H7 (cell line): ENCODE data around the gene HMCN2. TPM values are rescaled to one million over a fixed set of nuclear protein-coding genes. Genes with fewer than 3 reads are reported as not detected.
A peak's percentile ranks its signal among the peaks of the same experiment; 100 is the strongest.

Experiments used
- DNase-seq: peaks from one replicate; pipeline ENCODE4 v3.0.0; 2012
- H3K27me3 ChIP-seq: 2 replicates; pipeline ENCODE4 v1.6.0; 2011; ENCODE audit warnings: mild to moderate bottlenecking, low read length; ENCODE audit not compliant: control insufficient read depth, insufficient read depth
- H3K36me3 ChIP-seq: replicated peaks from 2 replicates; pipeline ENCODE4 v1.5.1; 2011; ENCODE audit warnings: low read length; ENCODE audit not compliant: control insufficient read depth, insufficient read depth
- H3K4me3 ChIP-seq: 2 replicates; pipeline ENCODE4 v1.5.1; 2011; ENCODE audit warnings: low read depth, mild to moderate bottlenecking, control low read depth, low read length, moderate library complexity; ENCODE audit not compliant: insufficient read depth
- total RNA-seq: library from RNA; depleted of rRNA; stranded (reverse); fragments of >200 nt; shearing (Covaris generic); gene quantifications from 2 replicates; pipeline ENCODE4 v1.2.3, GENCODE V29; 2014

Gene HMCN2
- total RNA-seq, 1 experiment from 2014 or later = 2.3 TPM

DNA sequence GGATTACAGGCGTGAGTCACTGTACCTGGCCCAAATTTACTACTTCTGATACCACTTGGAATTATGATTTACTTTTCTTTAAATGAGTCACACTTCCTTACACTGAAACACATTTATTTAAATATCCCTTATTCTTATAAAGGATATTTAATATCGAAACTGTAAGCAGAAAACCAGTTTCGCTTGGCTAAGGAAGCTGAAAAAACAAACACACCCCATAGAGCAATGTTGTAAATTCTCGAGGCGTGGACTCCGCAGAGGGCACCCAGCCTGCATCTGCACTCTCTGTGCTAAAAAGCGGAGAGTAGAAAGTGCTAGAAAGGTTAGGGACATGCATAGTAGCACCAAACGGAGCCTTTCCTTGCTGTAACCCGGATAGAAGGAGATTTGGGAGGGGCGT, 86.5 kb downstream of the HMCN2 start:
- no peak overlapping the region for H3K4me3 ChIP-seq
- DNase-seq = no peak
- no peaks in the 10 kb centered on the region for H3K36me3 ChIP-seq
- H3K27me3 ChIP-seq = no peaks in the 10 kb centered on the region

DNA sequence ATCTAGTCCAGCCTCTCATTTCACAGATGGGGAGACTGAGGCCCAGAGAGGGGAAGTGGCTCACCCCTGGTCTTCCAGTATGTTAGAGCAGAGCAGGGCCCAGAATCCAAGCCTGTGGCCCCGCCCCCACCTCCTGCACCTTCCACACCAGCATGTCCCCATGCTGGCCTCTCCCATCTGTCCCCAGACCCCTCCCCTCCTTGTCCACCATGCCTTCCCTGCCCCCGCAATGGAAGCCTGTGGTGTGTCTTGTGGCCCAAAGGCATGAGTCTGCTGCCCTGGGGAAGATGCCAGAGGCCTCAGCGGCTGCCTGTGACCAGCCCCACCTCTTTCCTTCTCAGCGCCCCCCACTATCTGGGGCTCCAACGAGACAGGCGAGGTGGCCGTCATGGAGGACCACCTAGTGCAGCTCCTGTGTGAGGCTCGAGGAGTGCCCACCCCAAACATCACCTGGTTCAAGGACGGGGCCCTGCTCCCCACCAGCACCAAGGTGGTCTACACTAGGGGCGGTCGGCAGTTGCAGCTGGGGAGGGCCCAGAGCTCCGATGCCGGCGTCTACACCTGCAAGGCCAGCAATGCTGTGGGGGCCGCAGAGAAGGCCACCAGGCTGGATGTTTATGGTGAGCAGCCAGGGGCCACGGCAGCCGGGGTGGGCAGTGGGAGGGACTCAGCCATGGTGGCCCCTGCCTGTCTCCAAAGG, 87.2 kb downstream of the HMCN2 start:
- Histone ChIP-seq H3K27me3 (no peaks in the 10 kb centered on the region), H3K4me3 (no peak overlapping the region), H3K36me3 (no peaks in the 10 kb centered on the region)
- no peak for DNase-seq

DNA sequence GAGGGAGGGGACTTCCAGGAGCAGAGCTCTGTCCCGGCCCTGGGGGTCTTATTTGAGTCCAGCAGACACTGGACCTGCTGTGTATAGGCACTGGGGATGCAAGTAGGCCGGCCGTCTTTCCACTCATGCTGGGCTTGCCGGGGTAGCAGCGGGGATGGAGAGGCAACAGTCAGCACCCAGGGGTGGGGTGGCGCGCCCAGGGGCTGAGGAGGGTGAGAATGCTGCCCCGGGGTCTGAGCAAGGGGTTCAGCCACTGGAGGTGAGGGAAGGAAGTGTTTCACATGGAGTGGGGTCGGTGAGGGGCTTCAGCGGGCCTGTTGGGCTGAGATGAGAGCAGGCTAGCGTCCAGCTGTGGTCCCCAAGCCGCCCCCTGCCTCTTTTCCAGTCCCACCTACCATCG, 88.8 kb downstream of the HMCN2 start:
- Histone ChIP-seq H3K36me3 (no peaks in the 10 kb centered on the region), H3K27me3 (no peaks in the 10 kb centered on the region), H3K4me3 (no peak overlapping the region)
- DNase-seq = no peak

DNA sequence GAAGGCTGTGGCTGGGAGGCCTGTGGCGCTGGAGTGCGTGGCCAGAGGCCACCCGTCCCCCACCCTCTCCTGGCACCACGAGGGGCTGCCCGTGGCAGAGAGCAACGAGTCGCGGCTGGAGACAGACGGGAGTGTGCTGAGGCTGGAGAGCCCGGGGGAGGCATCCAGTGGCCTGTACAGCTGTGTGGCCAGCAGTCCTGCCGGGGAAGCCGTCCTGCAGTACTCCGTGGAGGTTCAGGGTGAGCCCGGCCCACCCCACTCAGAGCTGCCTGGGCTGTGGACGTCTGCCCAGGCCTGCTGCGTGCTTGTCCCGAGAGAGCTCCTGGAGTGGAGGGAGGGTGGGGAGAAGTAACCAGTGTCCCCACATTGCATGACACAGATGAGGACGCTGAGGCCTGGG, 89.2 kb downstream of the HMCN2 start:
- Histone ChIP-seq H3K27me3 (no peaks in the 10 kb centered on the region), H3K36me3 (no peaks in the 10 kb centered on the region), H3K4me3 (no peak overlapping the region)
- DNase-seq = no peak

DNA sequence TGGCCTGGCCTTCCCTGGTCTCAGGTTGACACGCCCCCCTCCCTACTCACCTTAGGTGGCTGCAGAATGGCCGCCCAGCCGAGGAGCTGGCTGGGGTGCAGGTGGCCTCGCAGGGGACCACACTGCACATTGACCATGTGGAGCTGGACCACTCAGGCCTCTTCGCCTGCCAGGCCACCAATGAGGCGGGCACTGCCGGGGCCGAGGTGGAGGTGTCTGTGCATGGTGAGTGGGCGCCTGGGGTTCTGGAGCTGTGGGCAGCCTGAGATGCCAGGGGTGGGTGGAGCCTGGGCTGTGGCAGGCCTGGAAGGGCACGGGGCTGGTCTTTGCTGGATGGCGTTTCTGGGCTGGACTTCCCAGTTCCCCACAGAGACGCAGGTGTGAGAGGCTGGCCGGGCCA, 90.5 kb downstream of the HMCN2 start:
- DNase-seq = no peak
- Histone ChIP-seq H3K4me3 (no peak overlapping the region), H3K27me3 (no peaks in the 10 kb centered on the region), H3K36me3 (no peaks in the 10 kb centered on the region)

DNA sequence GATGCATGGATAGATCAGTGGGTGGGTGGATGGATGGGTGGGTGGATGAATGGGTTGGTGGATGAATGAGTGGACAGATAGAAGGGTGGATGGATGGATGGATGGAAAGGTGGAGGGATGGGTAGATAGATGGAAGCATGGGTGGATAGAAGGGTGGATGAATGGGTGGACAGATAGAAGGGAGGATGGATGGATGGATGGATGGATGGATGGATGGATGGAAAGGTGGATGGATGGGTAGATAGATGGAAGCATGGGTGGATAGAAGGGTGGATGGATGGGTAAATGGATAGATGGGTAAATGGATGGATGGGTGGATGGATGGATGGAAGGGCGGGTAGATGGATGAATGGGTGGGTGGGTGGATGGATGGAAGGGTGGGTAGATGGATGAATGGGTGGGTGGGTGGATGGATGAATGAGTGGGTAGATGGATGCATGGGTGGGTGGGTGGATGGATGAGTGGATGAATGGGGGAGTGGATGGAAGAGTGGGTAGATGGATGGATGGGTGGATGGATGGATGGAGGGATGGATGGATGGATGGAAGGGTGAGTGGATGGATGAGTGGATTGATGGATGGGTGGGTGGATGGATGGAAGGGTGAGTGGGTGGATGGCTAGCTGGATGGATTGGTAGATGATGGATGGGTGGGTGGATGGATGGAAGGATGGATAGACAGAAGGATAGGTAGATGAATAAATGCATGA, 91.5 kb downstream of the HMCN2 start:
- H3K4me3 ChIP-seq = no peak overlapping the region
- H3K36me3 ChIP-seq = no peaks in the 10 kb centered on the region
- H3K27me3 ChIP-seq = no peaks in the 10 kb centered on the region
- DNase-seq = no peak

DNA sequence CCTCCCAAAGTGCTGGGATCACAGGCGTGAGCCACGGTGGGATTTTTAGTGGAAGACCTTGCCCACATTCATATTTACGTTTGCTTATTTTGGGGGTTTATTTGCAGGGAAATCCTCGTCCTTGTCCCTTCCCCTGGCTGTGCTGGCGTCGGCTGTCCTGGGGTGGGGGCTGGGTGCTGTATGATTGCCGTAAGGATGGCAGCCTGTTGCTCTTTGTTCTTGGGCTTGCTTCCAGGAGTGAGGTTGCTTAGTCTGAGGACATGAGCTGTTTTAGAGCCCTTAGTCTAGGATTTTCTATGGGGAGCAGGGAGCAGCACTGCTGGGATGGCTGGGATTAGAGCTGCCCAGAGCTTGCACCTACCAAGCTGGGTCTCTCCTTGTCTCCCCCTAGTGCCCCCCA, 93.4 kb downstream of the HMCN2 start:
- no peak overlapping the region for H3K4me3 ChIP-seq
- no peak for DNase-seq

DNA sequence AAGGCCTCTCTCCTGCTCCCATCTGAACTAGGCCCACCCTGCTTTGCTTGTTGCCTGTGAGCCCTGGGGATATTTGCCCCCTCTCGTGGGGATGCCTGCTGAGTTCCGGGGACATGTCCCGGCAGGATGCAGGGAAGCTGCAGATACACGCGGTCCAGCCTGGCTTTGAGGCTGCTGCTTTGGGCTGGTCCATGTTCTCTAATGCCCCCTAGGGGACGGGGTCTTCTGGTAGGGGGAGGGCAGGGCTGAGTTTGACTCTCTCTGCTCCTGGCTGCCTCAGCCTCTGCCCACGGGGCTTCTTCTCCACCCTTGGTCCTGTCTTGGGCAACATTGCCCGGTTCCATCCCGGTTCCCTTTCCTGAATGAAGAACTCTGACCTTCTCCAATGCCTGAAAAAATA, 94.3 kb downstream of the HMCN2 start:
- no peak overlapping the region for H3K4me3 ChIP-seq
- peak; percentile 85 for DNase-seq
- no peaks in the 10 kb centered on the region for H3K36me3 ChIP-seq
- H3K27me3 ChIP-seq = no peaks in the 10 kb centered on the region

More for the DNA sequence above, 93.4 kb downstream of the HMCN2 start:
- Histone ChIP-seq H3K36me3 (no peaks in the 10 kb centered on the region), H3K27me3 (no peaks in the 10 kb centered on the region)

DNA sequence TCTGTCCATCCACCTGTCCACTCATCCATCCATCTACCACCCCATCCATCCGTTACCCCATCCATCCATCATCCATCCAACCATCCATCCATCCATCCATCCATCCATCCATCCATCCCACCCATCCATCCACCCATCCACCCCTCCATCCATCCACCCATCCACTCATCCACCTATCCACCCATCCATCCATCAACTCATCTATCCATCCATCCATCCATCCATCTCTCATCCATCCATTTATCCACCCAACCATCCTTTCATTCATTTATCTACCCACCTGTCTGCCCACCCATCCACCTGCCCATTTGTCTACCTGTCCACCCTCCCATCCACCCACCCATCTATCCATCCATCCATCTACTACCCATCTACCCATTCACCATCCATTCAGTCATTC, 95.1 kb downstream of the HMCN2 start:
- Histone ChIP-seq H3K36me3 (no peaks in the 10 kb centered on the region), H3K27me3 (no peaks in the 10 kb centered on the region), H3K4me3 (no peak overlapping the region)
- DNase-seq = no peak

DNA sequence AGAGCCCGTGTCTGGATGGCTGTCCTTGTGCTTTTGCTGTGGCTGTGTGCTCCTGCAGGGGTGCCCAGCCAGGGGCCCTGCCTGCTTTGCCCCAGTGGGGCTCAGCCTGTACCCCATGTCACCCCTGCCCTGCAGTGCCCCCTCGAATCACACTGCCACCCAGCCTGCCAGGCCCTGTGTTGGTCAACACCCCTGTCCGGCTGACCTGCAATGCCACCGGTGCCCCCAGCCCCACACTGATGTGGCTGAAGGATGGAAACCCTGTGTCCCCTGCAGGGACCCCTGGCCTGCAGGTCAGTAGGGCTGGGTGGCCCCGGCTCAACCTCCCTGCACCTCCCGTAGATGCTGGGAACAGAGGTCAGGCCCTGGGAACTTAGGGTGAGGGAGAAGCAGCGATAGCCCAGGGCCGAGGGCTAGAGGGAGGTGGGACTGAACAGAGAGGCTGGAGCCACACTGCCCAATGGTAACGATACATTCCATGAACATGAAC, 96.4 kb downstream of the HMCN2 start:
- Histone ChIP-seq H3K27me3 (no peaks in the 10 kb centered on the region), H3K36me3 (no peaks in the 10 kb centered on the region)
- no peak for DNase-seq

DNA sequence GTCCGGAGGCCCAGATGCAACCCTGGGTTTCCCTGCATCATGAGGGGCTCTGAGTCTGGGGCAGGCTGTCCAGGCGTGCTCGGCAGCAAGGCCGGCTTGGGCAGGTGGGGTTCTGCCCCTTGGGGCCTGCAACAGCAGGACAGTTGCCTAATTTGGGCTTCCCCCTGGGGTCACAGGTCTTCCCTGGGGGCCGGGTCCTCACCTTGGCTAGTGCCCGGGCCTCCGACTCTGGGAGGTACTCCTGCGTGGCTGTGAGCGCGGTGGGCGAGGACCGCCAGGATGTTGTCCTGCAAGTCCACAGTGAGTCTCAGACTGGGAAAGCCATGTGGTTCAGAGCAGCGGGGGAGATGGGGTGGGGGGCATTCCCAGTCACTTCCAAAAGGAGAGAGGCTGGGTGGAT, 97.1 kb downstream of the HMCN2 start:
- Histone ChIP-seq H3K4me3 (no peak overlapping the region), H3K36me3 (no peaks in the 10 kb centered on the region), H3K27me3 (no peaks in the 10 kb centered on the region)
- no peak for DNase-seq

More for the DNA sequence above, 96.4 kb downstream of the HMCN2 start:
- no peak overlapping the region for H3K4me3 ChIP-seq

DNA sequence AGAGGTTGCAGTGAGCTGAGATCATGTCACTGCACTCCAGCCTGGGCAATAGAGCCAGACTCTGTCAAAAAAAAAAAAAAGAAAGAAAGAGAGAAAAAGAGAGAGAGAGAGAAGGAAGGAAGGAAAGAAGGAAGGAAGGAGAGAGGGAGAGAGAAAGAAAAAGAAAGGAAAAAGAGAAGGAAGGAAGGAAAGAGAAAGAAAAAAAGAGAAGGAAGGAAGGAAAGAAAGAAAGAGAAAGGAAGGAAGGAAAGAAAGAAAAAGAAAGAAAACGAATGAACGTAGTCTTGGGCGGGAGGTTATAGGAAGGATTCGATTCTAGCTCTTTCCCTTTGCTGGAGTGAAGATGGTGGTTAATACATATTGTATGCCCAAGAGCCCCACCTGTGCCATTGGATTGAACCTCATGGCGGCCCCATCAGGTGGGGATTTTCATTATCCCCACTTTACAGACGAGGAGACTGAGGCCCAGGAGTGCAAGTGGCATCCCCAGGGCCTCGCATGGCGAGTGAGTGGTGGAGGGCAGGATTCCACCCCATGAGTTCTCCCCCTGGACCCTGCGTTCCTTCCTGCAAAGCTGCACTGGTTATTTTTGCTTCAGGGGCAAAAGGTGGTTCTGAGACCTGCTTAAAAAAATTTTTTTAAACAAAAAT, 98.3 kb downstream of the HMCN2 start:
- Histone ChIP-seq H3K4me3 (no peak overlapping the region), H3K27me3 (no peaks in the 10 kb centered on the region), H3K36me3 (no peaks in the 10 kb centered on the region)
- DNase-seq = no peak

DNA sequence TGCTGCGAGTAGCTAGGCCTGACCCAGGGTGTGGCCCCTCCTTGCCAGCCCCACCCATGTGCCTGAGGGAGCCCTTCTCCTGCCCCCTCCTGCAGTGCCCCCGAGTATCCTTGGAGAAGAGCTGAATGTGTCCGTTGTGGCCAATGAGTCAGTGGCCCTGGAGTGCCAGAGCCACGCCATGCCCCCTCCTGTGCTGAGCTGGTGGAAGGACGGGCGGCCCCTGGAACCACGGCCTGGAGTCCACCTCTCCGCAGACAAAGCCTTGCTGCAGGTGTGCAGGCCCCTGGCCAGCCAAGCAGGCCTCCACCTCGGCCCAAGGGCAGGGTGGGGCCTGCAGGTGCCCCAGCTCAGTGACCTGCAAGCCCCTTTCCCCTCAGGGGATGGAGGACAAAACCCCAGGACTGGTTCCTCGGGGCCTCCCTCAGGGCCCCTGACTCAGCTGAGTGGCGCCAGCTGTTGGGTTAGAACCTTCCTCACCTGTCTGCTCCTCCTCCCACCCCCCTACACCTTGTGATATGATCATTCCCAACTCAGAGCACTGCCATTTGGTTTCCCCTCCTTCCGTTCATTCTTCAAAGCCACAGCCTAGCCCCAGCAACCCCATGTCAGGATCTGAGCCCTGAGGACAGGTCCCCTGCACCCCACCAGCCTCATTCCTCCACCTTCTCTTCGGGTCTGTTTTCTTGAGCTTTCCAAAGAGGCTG, 99.2 kb downstream of the HMCN2 start:
- Histone ChIP-seq H3K27me3 (no peaks in the 10 kb centered on the region), H3K4me3 (no peak overlapping the region), H3K36me3 (no peaks in the 10 kb centered on the region)
- DNase-seq = no peak

DNA sequence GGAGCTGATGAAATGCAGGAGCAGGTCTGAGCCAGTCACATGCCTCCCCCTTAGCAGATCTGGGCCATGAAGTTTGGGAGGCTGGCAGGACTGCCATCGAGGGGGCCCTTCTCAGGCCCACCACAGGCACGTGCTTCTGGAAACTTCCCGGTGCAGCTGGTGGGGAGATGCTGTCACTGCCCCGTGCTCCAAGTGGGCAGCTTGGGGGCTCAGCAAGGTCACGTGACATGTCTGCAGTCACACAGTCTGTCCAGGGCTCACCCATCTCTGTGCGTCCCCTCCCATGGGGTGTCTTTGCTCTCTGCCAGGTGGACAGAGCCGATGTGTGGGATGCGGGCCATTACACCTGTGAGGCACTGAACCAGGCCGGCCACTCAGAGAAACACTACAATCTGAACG, 99.8 kb downstream of the HMCN2 start:
- no peak for DNase-seq
- Histone ChIP-seq H3K27me3 (no peaks in the 10 kb centered on the region), H3K36me3 (no peaks in the 10 kb centered on the region), H3K4me3 (no peak overlapping the region)
